Astrocyte (in vitro differentiated cells and primary cell): ENCODE data around the gene SLC38A11. TPM values are rescaled to one million over a fixed set of nuclear protein-coding genes. Genes with fewer than 3 reads are reported as not detected.

Experiments used
- DNase-seq: peaks from one replicate; pipeline ENCODE4 v3.0.0-alpha.2; 2010; ENCODE audit warnings: low read depth
- FAIRE-seq: peaks from 2 replicates; lab custom pipeline; 2011; peaks lifted over from hg19 to GRCh38; lab: Jason Lieb, UNC
- H2AFZ ChIP-seq: 2 replicates; pipeline ENCODE4 v1.6.0; 2012; ENCODE audit warnings: low read depth, low read length, inconsistent platforms
- H3K27ac ChIP-seq: 2 replicates; pipeline ENCODE4 v1.5.1; 2011; ENCODE audit warnings: low read depth, low read length, inconsistent platforms
- H3K27me3 ChIP-seq: 2 replicates; pipeline ENCODE4 v1.6.0; 2011; ENCODE audit warnings: low read length, inconsistent platforms; ENCODE audit not compliant: insufficient read depth
- H3K36me3 ChIP-seq: 2 replicates; pipeline ENCODE4 v1.5.1; 2011; ENCODE audit warnings: low read length, inconsistent platforms; ENCODE audit not compliant: insufficient read depth
- H3K4me1 ChIP-seq: 2 replicates; pipeline ENCODE4 v1.5.1; 2011; ENCODE audit warnings: low read length, inconsistent platforms; ENCODE audit not compliant: insufficient read depth
- H3K4me2 ChIP-seq: 2 replicates; pipeline ENCODE4 v1.6.0; 2012; ENCODE audit warnings: low read length, inconsistent platforms
- H3K4me3 ChIP-seq: 2 replicates; pipeline ENCODE4 v1.5.1; 2011; ENCODE audit warnings: low read depth, mild to moderate bottlenecking, low read length, inconsistent platforms; ENCODE audit not compliant: insufficient read depth
- H3K79me2 ChIP-seq: 2 replicates; pipeline ENCODE4 v1.6.0; 2012; ENCODE audit warnings: mild to moderate bottlenecking, low read length, inconsistent platforms; ENCODE audit not compliant: insufficient read depth
- H3K9ac ChIP-seq: 2 replicates; pipeline ENCODE4 v1.6.0; 2012; ENCODE audit warnings: mild to moderate bottlenecking, low read length, inconsistent platforms
- H3K9me3 ChIP-seq: 2 replicates; pipeline ENCODE4 v1.5.1; 2012; ENCODE audit warnings: low read depth, mild to moderate bottlenecking, low read length, inconsistent platforms; ENCODE audit not compliant: insufficient read depth
- H4K20me1 ChIP-seq: 2 replicates; pipeline ENCODE4 v1.6.0; 2012; ENCODE audit warnings: low read length, inconsistent platforms; ENCODE audit not compliant: insufficient read depth
- H3K27ac Mint-ChIP-seq: one replicate; pipeline ENCODE4 v1.8.0; 2021; ENCODE audit warnings: mild to moderate bottlenecking, mixed read lengths; ENCODE audit not compliant: unreplicated experiment
- H3K27me3 Mint-ChIP-seq: one replicate; pipeline ENCODE4 v1.8.0; 2021; ENCODE audit warnings: low read depth, mixed read lengths; ENCODE audit not compliant: unreplicated experiment
- H3K36me3 Mint-ChIP-seq: one replicate; pipeline ENCODE4 v1.8.0; 2021; ENCODE audit warnings: low read depth, mixed read lengths; ENCODE audit not compliant: unreplicated experiment
- H3K4me1 Mint-ChIP-seq: one replicate; pipeline ENCODE4 v1.8.0; 2021; ENCODE audit warnings: low read depth, mixed read lengths; ENCODE audit not compliant: unreplicated experiment
- H3K4me3 Mint-ChIP-seq: one replicate; pipeline ENCODE4 v1.8.0; 2021; ENCODE audit warnings: mild to moderate bottlenecking, moderate library complexity, mixed read lengths; ENCODE audit not compliant: unreplicated experiment
- H3K9me3 Mint-ChIP-seq: one replicate; pipeline ENCODE4 v1.8.0; 2021; ENCODE audit warnings: mild to moderate bottlenecking, mixed read lengths; ENCODE audit not compliant: unreplicated experiment
- CTCF ChIP-seq: IDR thresholded peaks from 2 replicates; pipeline ENCODE4 v1.5.1; 2011; ENCODE audit warnings: low read depth, mild to moderate bottlenecking, inconsistent platforms, low read length, moderate library complexity; ENCODE audit not compliant: insufficient read depth
- EZH2 ChIP-seq: IDR thresholded peaks from 2 replicates; pipeline ENCODE4 v1.6.1; 2012; ENCODE audit warnings: mild to moderate bottlenecking, low read length, inconsistent platforms; ENCODE audit not compliant: insufficient read depth
- total RNA-seq: library from RNA; stranded (reverse); gene quantifications from 2 replicates; pipeline ENCODE4 v1.2.1, GENCODE V29; 2021

The SLC38A11 gene
- total RNA-seq, 1 donor from 2014 or later: not detected

- Histone ChIP-seq H3K9ac (no peak overlapping the region), H3K27me3 (no peaks in the 10 kb centered on the region), H3K79me2 (no peaks in the 10 kb centered on the region), H3K36me3 (no peaks in the 10 kb centered on the region), H3K4me3 (no peak overlapping the region), H2AFZ (no peak overlapping the region), H3K9me3 (no peaks in the 10 kb centered on the region), H3K4me1 (no peaks in the 10 kb centered on the region), H3K27ac (no peak overlapping the region), H3K4me2 (no peak overlapping the region), H4K20me1 (no peaks in the 10 kb centered on the region)
- H3K4me1 Mint-ChIP-seq: no peaks in the 10 kb centered on the region
- H3K27ac Mint-ChIP-seq: no peak overlapping the region
- no peak overlapping the region for H3K4me3 Mint-ChIP-seq
- peaks cover 7% of the 10 kb centered on the region for H3K9me3 Mint-ChIP-seq
- no peak for TF ChIP-seq CTCF
- no peak for TF ChIP-seq EZH2
- no peaks in the 10 kb centered on the region for H3K27me3 Mint-ChIP-seq
- FAIRE-seq: no peak
- DNase-seq: no peak
- peaks cover 3% of the 10 kb centered on the region for H3K36me3 Mint-ChIP-seq
Observed at GRCh38 chr2:164933671-164934189, 21.6 kb downstream of the SLC38A11 start.

GRCh38 chr2:164932377-164932776 is 22.9 kb downstream of the SLC38A11 start:
- no peak for TF ChIP-seq CTCF
- no peak for TF ChIP-seq EZH2
- Histone ChIP-seq H3K4me2 (no peak overlapping the region), H3K4me3 (no peak overlapping the region), H3K4me1 (no peaks in the 10 kb centered on the region), H3K9ac (no peak overlapping the region), H3K27ac (no peak overlapping the region), H3K79me2 (no peaks in the 10 kb centered on the region), H4K20me1 (no peaks in the 10 kb centered on the region), H2AFZ (no peak overlapping the region), H3K9me3 (no peaks in the 10 kb centered on the region), H3K36me3 (no peaks in the 10 kb centered on the region), H3K27me3 (no peaks in the 10 kb centered on the region)
- Mint-ChIP-seq H3K27me3 (no peaks in the 10 kb centered on the region), H3K4me1 (no peaks in the 10 kb centered on the region), H3K36me3 (peaks cover 3% of the 10 kb centered on the region), H3K27ac (no peak overlapping the region), H3K4me3 (no peak overlapping the region), H3K9me3 (peaks cover 7% of the 10 kb centered on the region)
- no peak for FAIRE-seq
- no peak for DNase-seq

GRCh38 chr2:164928101-164928673 is 27.1 kb downstream of the SLC38A11 start:
- no peaks in the 10 kb centered on the region for H4K20me1 ChIP-seq
- Mint-ChIP-seq H3K27me3 (no peaks in the 10 kb centered on the region), H3K4me1 (no peaks in the 10 kb centered on the region), H3K4me3 (no peak overlapping the region), H3K36me3 (peaks cover 3% of the 10 kb centered on the region), H3K27ac (no peak overlapping the region), H3K9me3 (peaks cover 7% of the 10 kb centered on the region)
- DNase-seq (no peak), FAIRE-seq (no peak)
- H3K27me3 ChIP-seq: no peaks in the 10 kb centered on the region
- H3K79me2 ChIP-seq: no peaks in the 10 kb centered on the region
- no peak overlapping the region for H3K9ac ChIP-seq
- H3K4me2 ChIP-seq: no peak overlapping the region
- no peak overlapping the region for H2AFZ ChIP-seq
- no peak overlapping the region for H3K27ac ChIP-seq
- TF ChIP-seq CTCF (no peak), EZH2 (no peak)
- H3K4me3 ChIP-seq: no peak overlapping the region
- H3K9me3 ChIP-seq: no peaks in the 10 kb centered on the region
- no peaks in the 10 kb centered on the region for H3K36me3 ChIP-seq
- no peaks in the 10 kb centered on the region for H3K4me1 ChIP-seq
